IMR-90 (cell line): ENCODE data around the gene ARHGAP19. TPM values are rescaled to one million over a fixed set of nuclear protein-coding genes. Genes with fewer than 3 reads are reported as not detected.

Experiments
- ATAC-seq: fragments of 200-7000 bp; cut with Tn5 transposase; 2 replicates; pipeline ENCODE4 v1.9.1; 2020; ENCODE audit warnings: low read depth, mild to moderate bottlenecking, moderate library complexity
- BruUV-seq: library from RNA; stranded (reverse); fragments of 400-500 nt; replicated peaks from 2 replicates; lab custom pipeline; 2021; lab: Mats Ljungman, UMichigan
- CTCF ChIA-PET: fragments of 300-600 bp; formaldehyde crosslinking; extraction: SDS; loops from one replicate; lab custom pipeline; 2021; ENCODE audit warnings: antibody characterized with exemption; lab: Yijun Ruan, JAX
- POLR2A ChIA-PET: fragments of 300-600 bp; sonication (Branson Sonifier 250); formaldehyde crosslinking; loops from one replicate; lab custom pipeline; 2022; ENCODE audit warnings: antibody characterized with exemption; ENCODE audit not compliant: unreplicated experiment; lab: Charles Lee
- DNase-seq: peaks from one replicate; pipeline ENCODE4 v3.0.0; 2013
- H2AFZ ChIP-seq: replicated peaks from 2 replicates; pipeline ENCODE3; 2013; ENCODE audit warnings: low read length, mild to moderate bottlenecking; ENCODE audit not compliant: poor library complexity
- H2AK5ac ChIP-seq: 2 replicates; pipeline ENCODE4 v1.6.1; 2013; ENCODE audit warnings: low read depth, low read length, inconsistent platforms
- H2AK9ac ChIP-seq: replicated peaks from 2 replicates; pipeline ENCODE3; 2013; ENCODE audit warnings: mild to moderate bottlenecking, low read depth, low read length, moderate library complexity; ENCODE audit not compliant: poor library complexity
- H2BK120ac ChIP-seq: 2 replicates; pipeline ENCODE4 v1.6.1; 2013; ENCODE audit warnings: low read depth, low read length, inconsistent platforms
- H2BK15ac ChIP-seq: 3 replicates; pipeline ENCODE4 v1.6.1; 2013; ENCODE audit warnings: low read depth, low read length, inconsistent platforms
- H2BK20ac ChIP-seq: 2 replicates; pipeline ENCODE4 v1.6.1; 2013; ENCODE audit warnings: low read depth, mild to moderate bottlenecking, inconsistent platforms, low read length, moderate library complexity
- H2BK5ac ChIP-seq: 2 replicates; pipeline ENCODE4 v1.6.1; 2013; ENCODE audit warnings: mild to moderate bottlenecking, low read depth, low read length, inconsistent platforms; ENCODE audit not compliant: poor library complexity, severe bottlenecking
- H3K14ac ChIP-seq: replicated peaks from 2 replicates; pipeline ENCODE4 v1.6.1; 2013; ENCODE audit warnings: low read depth, low read length, inconsistent platforms
- H3K18ac ChIP-seq: 2 replicates; pipeline ENCODE4 v1.6.1; 2013; ENCODE audit warnings: low read depth, low read length, control low read depth
- H3K23ac ChIP-seq: 2 replicates; pipeline ENCODE4 v1.6.1; 2013; ENCODE audit warnings: low read depth, low read length, inconsistent platforms
- H3K27ac ChIP-seq: 2 replicates; pipeline ENCODE4 v1.5.1; 2013; ENCODE audit warnings: mild to moderate bottlenecking, control low read depth, low read length; ENCODE audit not compliant: insufficient read depth
- H3K27me3 ChIP-seq: 2 replicates; pipeline ENCODE4 v1.6.1; 2013; ENCODE audit warnings: low read length; ENCODE audit not compliant: control insufficient read depth, insufficient read depth
- H3K36me3 ChIP-seq: 2 replicates; pipeline ENCODE4 v1.6.1; 2013; ENCODE audit warnings: low read length, mixed read lengths; ENCODE audit not compliant: control insufficient read depth, insufficient read depth
- H3K4ac ChIP-seq: 2 replicates; pipeline ENCODE4 v1.6.1; 2013; ENCODE audit warnings: low read depth, low read length, inconsistent platforms
- H3K4me1 ChIP-seq: 2 replicates; pipeline ENCODE4 v1.6.1; 2013; ENCODE audit warnings: low read length, mixed read lengths; ENCODE audit not compliant: control insufficient read depth, insufficient read depth
- H3K4me2 ChIP-seq: 2 replicates; pipeline ENCODE4 v1.6.1; 2013; ENCODE audit warnings: low read depth, mild to moderate bottlenecking, control low read depth, low read length, moderate library complexity
- H3K4me3 ChIP-seq: 2 replicates; pipeline ENCODE4 v1.5.1; 2013; ENCODE audit warnings: low read depth, mild to moderate bottlenecking, control low read depth, low read length, moderate library complexity; ENCODE audit not compliant: insufficient read depth
- H3K56ac ChIP-seq: 2 replicates; pipeline ENCODE4 v1.6.1; 2013; ENCODE audit warnings: low read length, inconsistent platforms; ENCODE audit not compliant: insufficient read depth; ENCODE audit errors: extremely low read depth
- H3K79me1 ChIP-seq, 2 experiments: 2 replicates each; pipeline ENCODE4 v1.6.1; 2013; ENCODE audit warnings: low read length in 2 of 2, inconsistent platforms in 1 of 2, low read depth in 1 of 2
- H3K9ac ChIP-seq: 2 replicates; pipeline ENCODE4 v1.6.1; 2013; ENCODE audit warnings: low read depth, low read length, control low read depth
- H3K9me1 ChIP-seq: 2 replicates; pipeline ENCODE4 v1.6.1; 2013; ENCODE audit warnings: low read length, inconsistent platforms; ENCODE audit not compliant: insufficient read depth
- H3K9me3 ChIP-seq: 2 replicates; pipeline ENCODE4 v1.6.1; 2013; ENCODE audit warnings: low read length; ENCODE audit not compliant: control insufficient read depth, insufficient read depth
- H4K20me1 ChIP-seq: 2 replicates; pipeline ENCODE4 v1.6.1; 2013; ENCODE audit warnings: low read length, inconsistent platforms; ENCODE audit not compliant: insufficient read depth
- H4K5ac ChIP-seq: 2 replicates; pipeline ENCODE4 v1.6.1; 2013; ENCODE audit warnings: mild to moderate bottlenecking, low read depth, low read length, control low read depth
- H4K8ac ChIP-seq, 2 experiments: 2 replicates each; pipeline ENCODE4 v1.6.1; 2013; ENCODE audit warnings: low read depth in 2 of 2, low read length in 2 of 2, control low read depth in 1 of 2, inconsistent platforms in 1 of 2
- H4K91ac ChIP-seq: 2 replicates; pipeline ENCODE4 v1.6.1; 2013; ENCODE audit warnings: low read depth, low read length, inconsistent platforms; ENCODE audit not compliant: insufficient read depth
- BHLHE40 ChIP-seq: fragments of 150-350 bp; IDR thresholded peaks from 2 replicates; pipeline ENCODE4 v1.6.1; 2016; ENCODE audit warnings: mild to moderate bottlenecking, low read depth, low read length
- CEBPB ChIP-seq: IDR thresholded peaks from 2 replicates; pipeline ENCODE4 v1.6.1; 2012; ENCODE audit warnings: low read depth, low read length, improper control_type of control experiment
- CHD1 ChIP-seq: IDR thresholded peaks from 2 replicates; pipeline ENCODE4 v1.6.1; 2012; ENCODE audit warnings: low read depth, low read length, improper control_type of control experiment
- CTCF ChIP-seq: conservative IDR thresholded peaks from 2 replicates; pipeline ENCODE4 v1.5.1; 2012; ENCODE audit warnings: mild to moderate bottlenecking, low read depth, low read length, improper control_type of control experiment
- FOS ChIP-seq: fragments of 150-350 bp; IDR thresholded peaks from 2 replicates; pipeline ENCODE4 v1.6.1; 2016; ENCODE audit warnings: low read depth, low read length
- MAFK ChIP-seq: IDR thresholded peaks from 2 replicates; pipeline ENCODE4 v1.6.1; 2012; ENCODE audit warnings: low read depth, low read length, improper control_type of control experiment
- MAZ ChIP-seq: IDR thresholded peaks from 2 replicates; pipeline ENCODE4 v1.6.1; 2012; ENCODE audit warnings: low read depth, mild to moderate bottlenecking, low read length, improper control_type of control experiment, moderate library complexity, borderline replicate concordance
- NFE2L2 ChIP-seq: fragments of 150-350 bp; IDR thresholded peaks from 2 replicates; pipeline ENCODE4 v1.6.1; 2016; ENCODE audit warnings: low read depth, mild to moderate bottlenecking, low read length
- POLR2A ChIP-seq: IDR thresholded peaks from 2 replicates; pipeline ENCODE4 v1.6.1; 2012; ENCODE audit warnings: mild to moderate bottlenecking, low read depth, low read length
- RCOR1 ChIP-seq: IDR thresholded peaks from 2 replicates; pipeline ENCODE4 v1.6.1; 2012; ENCODE audit warnings: mild to moderate bottlenecking, low read length, improper control_type of control experiment; ENCODE audit not compliant: insufficient replicate concordance
- RFX5 ChIP-seq: IDR thresholded peaks from 2 replicates; pipeline ENCODE4 v1.8.0; 2012; ENCODE audit warnings: low read depth, mild to moderate bottlenecking, low read length, moderate library complexity
- USF2 ChIP-seq: fragments of 150-350 bp; IDR thresholded peaks from 2 replicates; pipeline ENCODE4 v1.6.1; 2017; ENCODE audit warnings: mild to moderate bottlenecking, antibody characterized with exemption, low read length, low read depth
- WGBS, 2 experiments: methylation state at CpG; one replicate each; pipeline versions ENCODE4 v1.1.5 to v1.1.7; 2013; ENCODE audit warnings: missing lambda C conversion rate in 2 of 2; ENCODE audit not compliant: insufficient read length in 1 of 2; ENCODE audit errors: extremely low coverage in 2 of 2; 5-methylcytosine and 5-hydroxymethylcytosine counted together
- dilution Hi-C: fragments of 300-500 bp; cut with HindIII; formaldehyde crosslinking; loops from one replicate; pipeline ENCODE4 v1.14.3; 2018; ENCODE audit warnings: low sequenced_read_pairs; ENCODE audit not compliant: unreplicated experiment
- in situ Hi-C: fragments of 300-500 bp; cut with MboI; formaldehyde crosslinking; loops from 3 replicates; pipeline ENCODE4 v1.14.3; 2019; ENCODE audit warnings: low sequenced_read_pairs, inconsistent platforms, mixed read lengths
- intact Hi-C: fragments of 100-400 bp; cut with micrococcal nuclease; formaldehyde crosslinking; loops from 2 replicates; pipeline ENCODE4 v1.10.0; 2022
- polyA plus RNA-seq, 3 experiments: library from polyadenylated mRNA; depleted of rRNA; stranded (reverse); fragments of >200 nt; gene quantifications; 2 replicates each; pipeline ENCODE4 v1.2.3, GENCODE V29; 2012; ENCODE audit warnings: low replicate concordance in 1 of 3
- total RNA-seq: library from RNA; depleted of rRNA; stranded (reverse); fragments of >200 nt; gene quantifications from 2 replicates; pipeline ENCODE4 v1.2.3, GENCODE V29; 2012

Gene ARHGAP19
- total and polyA plus RNA-seq, 2 of the 4 experiments (the other 2 are of a cell fraction) = 6.3 to 7.0 TPM

GRCh38 chr10:97318772-97319651 lies 26.6 kb upstream of the ARHGAP19 start, which contains the start of gene FRAT1:
Gene FRAT1, plus strand, starts transcription at chr10:97319271. Its CDS starts 183 bp downstream, at chr10:97319454.
- peak within 1 kb of the TSS; percentile 88 for H2AK9ac ChIP-seq
- dilution Hi-C loops (no loop called here), in situ Hi-C loops (no loop called here), intact Hi-C loops (loop anchor here (2.0 kb wide), 1 partner anchor 26 kb away; the partner anchor contains the start of gene ARHGAP19)
- H2AK5ac ChIP-seq = no peak within 1 kb of the TSS
- H3K56ac ChIP-seq = peak within 1 kb of the TSS; percentile 93
- peak within 1 kb of the TSS; percentile 99 for H2BK20ac ChIP-seq
- H2BK120ac ChIP-seq = peak within 1 kb of the TSS; percentile 100
- H3K4me3 ChIP-seq = peak within 1 kb of the TSS; percentile 92
- H3K27me3 ChIP-seq = no peaks in the 10 kb centered on the region
- H2BK5ac ChIP-seq = peak within 1 kb of the TSS; percentile 99
- H3K27ac ChIP-seq = peak within 1 kb of the TSS; percentile 100
- H4K5ac ChIP-seq = peak within 1 kb of the TSS; percentile 98
- ChIA-PET CTCF (interaction anchor here (1.4 to 1.9 kb wide), 2 partner anchors 14 to 40 kb away, joined by 3 to 8 read pairs; no protein-coding TSS in a partner anchor), POLR2A (no interaction called here)
- H3K14ac ChIP-seq = peak within 1 kb of the TSS; percentile 100
- H3K4me2 ChIP-seq = peak within 1 kb of the TSS; percentile 92
- 0% methylated on average over 5 of the region's 79 CpGs; no CpG with 5 or more reads in 1 of the 2 experiments for WGBS, 2 experiments
- H4K20me1 ChIP-seq = no peaks in the 10 kb centered on the region
- H3K9ac ChIP-seq = peak within 1 kb of the TSS; percentile 100
- H2BK15ac ChIP-seq = peak within 1 kb of the TSS; percentile 98; the same call in 1 of the 3 replicates
- peak; percentile 93 for DNase-seq
- BruUV-seq = no TSS peak
- peak within 1 kb of the TSS; percentile 99 for H4K91ac ChIP-seq
- H3K4me1 ChIP-seq = peaks cover 8% of the 10 kb centered on the region; the same call in 1 of the 2 replicates
- H3K9me3 ChIP-seq = no peaks in the 10 kb centered on the region
- no peaks in the 10 kb centered on the region for H3K36me3 ChIP-seq
- H3K4ac ChIP-seq = peak within 1 kb of the TSS; percentile 98
- H4K8ac ChIP-seq = peak within 1 kb of the TSS; percentile 39 to 98
- H3K79me1 ChIP-seq = peaks cover 7% of the 10 kb centered on the region in 2 experiments; a peak in 2 of 4 replicates
- TF ChIP-seq USF2 = no peak
- TF ChIP-seq FOS = 0 out of 2 replicates have a peak, but pooled peaks have one; percentile 12
- TF ChIP-seq POLR2A = peak; percentile 88
- TF ChIP-seq CTCF = no peak
- TF ChIP-seq NFE2L2 = no peak
- TF ChIP-seq CHD1 = peak; percentile 96; the same call in 1 of the 2 replicates
- no peak for TF ChIP-seq CEBPB
- peak; percentile 97 for TF ChIP-seq BHLHE40
- peak; percentile 13; the same call in 1 of the 2 replicates for TF ChIP-seq MAZ
- no peak for TF ChIP-seq MAFK
- TF ChIP-seq RFX5 = no peak
- TF ChIP-seq RCOR1 = no peak
- peak within 1 kb of the TSS; percentile 98 for H3K23ac ChIP-seq
- H3K9me1 ChIP-seq = no peaks in the 10 kb centered on the region
- peak within 1 kb of the TSS; percentile 99 for H2AFZ ChIP-seq
- ATAC-seq = peak; percentile 92
- H3K18ac ChIP-seq = peak within 1 kb of the TSS; percentile 99
